Vagina (tissue), 2 donors: Measurements from ENCODE around the gene ZCCHC8. TPM values are rescaled to one million over a fixed set of nuclear protein-coding genes. Genes with fewer than 3 reads are reported as not detected.
"Not testable (repeated sequence)": the region's sequence is repeated elsewhere in the genome, so short reads cannot be mapped to it uniquely, and the experiment has no call there.

Experiments used
- DNase-seq, 2 donors: peaks; one replicate each; pipeline ENCODE4 v3.0.0-alpha.2; 2017; ENCODE audit errors: extremely low spot score in 2 of 2
- H3K27ac ChIP-seq: fragments of 200-600 bp; sonication (generic); one replicate; pipeline ENCODE4 v1.5.1; 2019
- H3K27me3 ChIP-seq: fragments of 200-600 bp; sonication (generic); one replicate; pipeline ENCODE4 v1.5.1; 2019
- H3K36me3 ChIP-seq, 2 donors: fragments of 200-600 bp; sonication (generic); one replicate each; pipeline ENCODE4 v1.5.1; 2017 to 2019
- H3K4me1 ChIP-seq: fragments of 200-600 bp; sonication (generic); one replicate; pipeline ENCODE4 v1.5.1; 2019
- H3K4me3 ChIP-seq, 2 donors: fragments of 200-600 bp; sonication (generic); 1 replicate in 1 of 2; 2 replicates in 1 of 2; pipeline ENCODE4 v1.5.1; 2016 to 2019
- H3K9me3 ChIP-seq: fragments of 200-600 bp; sonication (generic); one replicate; pipeline ENCODE4 v1.5.1; 2019
- CTCF ChIP-seq, 3 experiments: fragments of 450-650 bp in 2 of 3; fragments of 200-600 bp in 1 of 3; sonication (generic) in 1 of 3; IDR thresholded peaks; one replicate each; pipeline ENCODE4 v1.5.1; 2017 to 2019; ENCODE audit warnings: antibody characterized with exemption in 3 of 3, mild to moderate bottlenecking in 2 of 3, moderate library complexity in 2 of 3
- POLR2A ChIP-seq, 2 donors: fragments of 450-650 bp; IDR thresholded peaks; one replicate each; pipeline ENCODE4 v1.6.1; 2017; ENCODE audit warnings: antibody characterized with exemption in 2 of 2, mild to moderate bottlenecking in 2 of 2, moderate library complexity in 2 of 2
- POLR2AphosphoS5 ChIP-seq, 2 donors: sonication (generic); formaldehyde crosslinking; IDR thresholded peaks; one replicate each; pipeline ENCODE4 v1.9.0; 2017; ENCODE audit warnings: antibody characterized with exemption in 2 of 2, mild to moderate bottlenecking in 2 of 2, low read depth in 1 of 2; ENCODE audit not compliant: insufficient read depth in 1 of 2
- intact Hi-C: fragments of 100-400 bp; cut with DNase I; formaldehyde crosslinking; loops from one replicate; pipeline ENCODE4 v1.15.1; 2023
- total RNA-seq: library from RNA; depleted of rRNA; stranded (reverse); fragments of >200 nt; gene quantifications from one replicate; pipeline ENCODE4 v1.2.3, GENCODE V29; 2016

ZCCHC8 gene
- total RNA-seq, 1 donor from 2014 or later: 28.2 TPM

GRCh38 chr12:122503783-122504590 lies 3.3 kb upstream of the ZCCHC8 start:
- no peak for TF ChIP-seq POLR2AphosphoS5 (IDR thresholded peaks at IDR 0.05; ENCODE audit: insufficient read depth in 1 of 2, low read depth in 1 of 2)
- intact Hi-C loops: no loop called here
- H3K4me1 ChIP-seq: peaks cover 13% of the 10 kb centered on the region

GRCh38 chr12:122503147-122503751 lies 2.5 kb upstream of the ZCCHC8 start:
- H3K4me1 ChIP-seq: peaks cover 19% of the 10 kb centered on the region
- no peak overlapping the region for H3K27ac ChIP-seq
- H3K27me3 ChIP-seq: no peaks in the 10 kb centered on the region
- no peak for DNase-seq
- H3K9me3 ChIP-seq: no peaks in the 10 kb centered on the region
- intact Hi-C loops: no loop called here
- H3K4me3 ChIP-seq: no peak overlapping the region
- peaks cover 14 to 53% of the 10 kb centered on the region in 2 donors for H3K36me3 ChIP-seq
- TF ChIP-seq CTCF (IDR thresholded peaks at IDR 0.05) (no peak), POLR2A (IDR thresholded peaks at IDR 0.05) (no peak), POLR2AphosphoS5 (IDR thresholded peaks at IDR 0.05; ENCODE audit: insufficient read depth in 1 of 2, low read depth in 1 of 2) (no peak)

More at GRCh38 chr12:122503783-122504590, 3.3 kb upstream of the ZCCHC8 start:
- Histone ChIP-seq H3K4me3 (no peak overlapping the region), H3K9me3 (no peaks in the 10 kb centered on the region), H3K36me3 (peaks cover 14 to 60% of the 10 kb centered on the region in 2 donors), H3K27ac (no peak overlapping the region), H3K27me3 (no peaks in the 10 kb centered on the region)
- no peak for DNase-seq

- peaks cover 6 to 45% of the 10 kb centered on the region in 2 donors for H3K36me3 ChIP-seq
- DNase-seq: no peak
- peak overlapping the region; percentile 98 for H3K27ac ChIP-seq
- peaks cover 36% of the 10 kb centered on the region for H3K4me1 ChIP-seq
- H3K27me3 ChIP-seq: no peaks in the 10 kb centered on the region
- intact Hi-C loops: no loop called here
- peak overlapping the region in 1 of 2 donors; percentile 69 for H3K4me3 ChIP-seq
- H3K9me3 ChIP-seq: no peaks in the 10 kb centered on the region
- TF ChIP-seq CTCF (IDR thresholded peaks at IDR 0.05): no peak
Observed at GRCh38 chr12:122501489-122501989, 807 bp upstream of the ZCCHC8 start.

GRCh38 chr12:122499991-122500684 lies 594 bp downstream of the ZCCHC8 start:
- peaks cover 4 to 32% of the 10 kb centered on the region in 2 donors for H3K36me3 ChIP-seq
- H3K4me3 ChIP-seq: peak overlapping the region; percentile 69 to 82
- intact Hi-C loops: no loop called here
- peaks cover 37% of the 10 kb centered on the region for H3K4me1 ChIP-seq
- TF ChIP-seq POLR2A (IDR thresholded peaks at IDR 0.05): no peak
- TF ChIP-seq CTCF (IDR thresholded peaks at IDR 0.05): no peak
- TF ChIP-seq POLR2AphosphoS5 (IDR thresholded peaks at IDR 0.05; ENCODE audit: insufficient read depth in 1 of 2, low read depth in 1 of 2): no peak
- H3K27ac ChIP-seq: peak overlapping the region; percentile 98
- H3K27me3 ChIP-seq: no peaks in the 10 kb centered on the region
- H3K9me3 ChIP-seq: no peaks in the 10 kb centered on the region
- peak in 1 of 2 donors; percentile 90 for DNase-seq

- no peaks in the 10 kb centered on the region for H3K27me3 ChIP-seq
- DNase-seq: no peak
- intact Hi-C loops: no loop called here
- peaks cover 0 to 24% of the 10 kb centered on the region in 2 donors for H3K36me3 ChIP-seq
- no peaks in the 10 kb centered on the region for H3K9me3 ChIP-seq
- H3K4me3 ChIP-seq: no peak overlapping the region
- peaks cover 32% of the 10 kb centered on the region for H3K4me1 ChIP-seq
- TF ChIP-seq CTCF (IDR thresholded peaks at IDR 0.05): no peak
- no peak for TF ChIP-seq POLR2AphosphoS5 (IDR thresholded peaks at IDR 0.05; ENCODE audit: insufficient read depth in 1 of 2, low read depth in 1 of 2)
- no peak for TF ChIP-seq POLR2A (IDR thresholded peaks at IDR 0.05)
- H3K27ac ChIP-seq: no peak overlapping the region
Observed at GRCh38 chr12:122495258-122495657, 5.5 kb downstream of the ZCCHC8 start.

GRCh38 chr12:122493222-122493621 lies 7.5 kb downstream of the ZCCHC8 start:
- H3K27me3 ChIP-seq, H3K9me3 ChIP-seq, H3K4me3 ChIP-seq, intact Hi-C loops, DNase-seq, H3K27ac ChIP-seq: not testable (repeated sequence)
- Histone ChIP-seq H3K4me1 (peaks cover 18% of the 10 kb centered on the region), H3K36me3 (peaks cover 0 to 41% of the 10 kb centered on the region in 2 donors)
